Embryonic facial prominence (tissue), 1 donor: ENCODE results near the gene PRLHR.
"Not testable (repeated sequence)": the region's sequence is repeated elsewhere in the genome, so short reads cannot be mapped to it uniquely, and the experiment has no call there.

Experiments
- DNase-seq: peaks from one replicate; pipeline ENCODE4 v3.0.0-alpha.2; 2016; ENCODE audit errors: extremely low spot score

Gene PRLHR

GRCh38 chr10:118595598-118596425, at the start of gene PRLHR:
Gene PRLHR (minus strand): TSS chr10:118595648. CDS start chr10:118595244, 404 bp downstream.
- no peak for DNase-seq

GRCh38 chr10:118642228-118642627, 46.8 kb upstream of the PRLHR start:
- DNase-seq = no peak

- no peak for DNase-seq
Measured at GRCh38 chr10:118638680-118639079, 43.2 kb upstream of the PRLHR start.

- DNase-seq = no peak
Measured at GRCh38 chr10:118635674-118636402, 40.4 kb upstream of the PRLHR start.

GRCh38 chr10:118633786-118634185, 38.3 kb upstream of the PRLHR start:
- no peak for DNase-seq

- no peak for DNase-seq
Measured at GRCh38 chr10:118629211-118629610, 33.8 kb upstream of the PRLHR start.

- no peak for DNase-seq
Measured at GRCh38 chr10:118628397-118628796, 32.9 kb upstream of the PRLHR start.

GRCh38 chr10:118626953-118627352, 31.5 kb upstream of the PRLHR start:
- no peak for DNase-seq

- DNase-seq = no peak
Measured at GRCh38 chr10:118625504-118625903, 30.1 kb upstream of the PRLHR start.

GRCh38 chr10:118624747-118625146, 29.3 kb upstream of the PRLHR start:
- no peak for DNase-seq

- no peak for DNase-seq
Measured at GRCh38 chr10:118621304-118621942, 26.0 kb upstream of the PRLHR start.

GRCh38 chr10:118613863-118614262, 18.4 kb upstream of the PRLHR start:
- DNase-seq = not testable (repeated sequence)

- DNase-seq = no peak
Measured at GRCh38 chr10:118610577-118610976, 15.1 kb upstream of the PRLHR start.

GRCh38 chr10:118607768-118608354, 12.4 kb upstream of the PRLHR start:
- no peak for DNase-seq

- no peak for DNase-seq
Measured at GRCh38 chr10:118605694-118606093, 10.2 kb upstream of the PRLHR start.

GRCh38 chr10:118596426-118597124, 1.1 kb upstream of the PRLHR start:
- DNase-seq = no peak

- no peak for DNase-seq
Measured at GRCh38 chr10:118595064-118595420, 406 bp downstream of the PRLHR start.

- DNase-seq = no peak
Measured at GRCh38 chr10:118594392-118595063, 920 bp downstream of the PRLHR start.

- DNase-seq = no peak
Measured at GRCh38 chr10:118592675-118593330, 2.6 kb downstream of the PRLHR start.

GRCh38 chr10:118590334-118590733, 5.1 kb downstream of the PRLHR start:
- no peak for DNase-seq
